HEK293 (cell line): Measurements from ENCODE around the gene THBS3.

Experiments
- ZNF221 ChIP-seq: fragments of 450-650 bp; formaldehyde crosslinking; IDR thresholded peaks from 2 replicates; pipeline ENCODE4 v1.5.1; 2017; ENCODE audit warnings: missing biosample characterization, missing genetic modification characterization, borderline replicate concordance
- TF ChIP-seq, protein P1 (sequence below): fragments of 450-650 bp; formaldehyde crosslinking; IDR thresholded peaks from 2 replicates; pipeline ENCODE4 v1.5.1; 2016; ENCODE audit warnings: missing biosample characterization, missing genetic modification characterization
- TF ChIP-seq, protein P2 (sequence below): fragments of 450-650 bp; IDR thresholded peaks from 2 replicates; pipeline ENCODE4 v1.5.1; 2018; ENCODE audit warnings: missing biosample characterization, missing genetic modification characterization

DNA sequence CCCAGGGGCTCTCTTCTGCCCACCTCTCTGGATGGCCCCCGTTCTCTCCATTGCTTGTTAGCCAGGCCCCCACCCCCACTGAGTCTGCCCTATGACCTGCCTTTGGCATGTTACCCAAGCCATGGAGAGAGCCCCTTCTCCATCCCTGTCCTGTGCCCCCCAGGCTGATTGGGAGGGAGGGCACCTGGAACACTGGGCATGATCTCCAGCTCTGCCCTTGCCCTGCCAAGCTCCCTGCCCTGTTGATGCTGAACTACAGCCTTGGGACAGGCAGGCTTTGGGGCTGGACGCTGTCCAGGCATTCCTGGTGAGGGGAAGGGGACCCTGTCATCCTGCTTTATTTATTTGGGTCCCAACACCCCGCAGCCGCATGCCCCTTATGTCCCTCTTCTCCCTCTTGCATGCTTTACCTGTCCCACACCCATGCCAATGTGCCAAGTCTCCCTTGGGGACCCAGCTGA is 23.3 kb downstream of the THBS3 start:
- TF ChIP-seq ZNF221 (tag by site-specific recombination) = no peak
- TF ChIP-seq, protein P1, sequence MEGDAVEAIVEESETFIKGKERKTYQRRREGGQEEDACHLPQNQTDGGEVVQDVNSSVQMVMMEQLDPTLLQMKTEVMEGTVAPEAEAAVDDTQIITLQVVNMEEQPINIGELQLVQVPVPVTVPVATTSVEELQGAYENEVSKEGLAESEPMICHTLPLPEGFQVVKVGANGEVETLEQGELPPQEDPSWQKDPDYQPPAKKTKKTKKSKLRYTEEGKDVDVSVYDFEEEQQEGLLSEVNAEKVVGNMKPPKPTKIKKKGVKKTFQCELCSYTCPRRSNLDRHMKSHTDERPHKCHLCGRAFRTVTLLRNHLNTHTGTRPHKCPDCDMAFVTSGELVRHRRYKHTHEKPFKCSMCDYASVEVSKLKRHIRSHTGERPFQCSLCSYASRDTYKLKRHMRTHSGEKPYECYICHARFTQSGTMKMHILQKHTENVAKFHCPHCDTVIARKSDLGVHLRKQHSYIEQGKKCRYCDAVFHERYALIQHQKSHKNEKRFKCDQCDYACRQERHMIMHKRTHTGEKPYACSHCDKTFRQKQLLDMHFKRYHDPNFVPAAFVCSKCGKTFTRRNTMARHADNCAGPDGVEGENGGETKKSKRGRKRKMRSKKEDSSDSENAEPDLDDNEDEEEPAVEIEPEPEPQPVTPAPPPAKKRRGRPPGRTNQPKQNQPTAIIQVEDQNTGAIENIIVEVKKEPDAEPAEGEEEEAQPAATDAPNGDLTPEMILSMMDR (tag by site-specific recombination) = no peak
- TF ChIP-seq, protein P2, sequence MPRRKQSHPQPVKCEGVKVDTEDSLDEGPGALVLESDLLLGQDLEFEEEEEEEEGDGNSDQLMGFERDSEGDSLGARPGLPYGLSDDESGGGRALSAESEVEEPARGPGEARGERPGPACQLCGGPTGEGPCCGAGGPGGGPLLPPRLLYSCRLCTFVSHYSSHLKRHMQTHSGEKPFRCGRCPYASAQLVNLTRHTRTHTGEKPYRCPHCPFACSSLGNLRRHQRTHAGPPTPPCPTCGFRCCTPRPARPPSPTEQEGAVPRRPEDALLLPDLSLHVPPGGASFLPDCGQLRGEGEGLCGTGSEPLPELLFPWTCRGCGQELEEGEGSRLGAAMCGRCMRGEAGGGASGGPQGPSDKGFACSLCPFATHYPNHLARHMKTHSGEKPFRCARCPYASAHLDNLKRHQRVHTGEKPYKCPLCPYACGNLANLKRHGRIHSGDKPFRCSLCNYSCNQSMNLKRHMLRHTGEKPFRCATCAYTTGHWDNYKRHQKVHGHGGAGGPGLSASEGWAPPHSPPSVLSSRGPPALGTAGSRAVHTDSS (tag by site-specific recombination) = no peak
